ENCODE measurements around the gene CDCA5.

CDCA5 gene

DNA sequence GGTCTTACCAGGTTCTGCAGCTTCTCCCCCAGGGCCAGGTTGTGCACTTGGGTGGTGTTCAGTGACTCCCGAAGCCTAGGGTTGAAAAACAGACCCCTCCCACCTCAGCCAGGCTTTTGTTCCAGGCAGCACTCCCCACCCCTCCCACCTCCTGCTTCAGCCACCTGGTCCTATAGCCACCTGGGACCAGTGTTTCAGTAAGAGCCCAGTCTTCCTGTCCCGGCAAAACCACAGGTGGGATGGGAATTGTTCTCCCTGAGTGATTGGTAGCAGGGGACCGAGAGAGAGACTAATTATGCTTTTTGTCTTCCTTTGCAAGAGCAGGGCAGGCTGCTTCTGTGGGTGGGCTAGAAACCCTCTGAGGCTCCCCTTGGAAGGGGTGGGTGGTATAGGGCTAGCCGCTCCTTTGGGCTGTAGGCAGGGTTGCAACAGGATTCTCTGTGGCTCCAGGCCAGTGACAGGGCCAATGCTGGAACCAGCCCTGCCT lies 17.0 kb downstream of the CDCA5 start:
- DNase-seq (ENCODE audit: low read depth) = no peak
- no peak overlapping the region for H3K4me3 ChIP-seq (ENCODE audit: low read length)
- TF ChIP-seq, protein P1, sequence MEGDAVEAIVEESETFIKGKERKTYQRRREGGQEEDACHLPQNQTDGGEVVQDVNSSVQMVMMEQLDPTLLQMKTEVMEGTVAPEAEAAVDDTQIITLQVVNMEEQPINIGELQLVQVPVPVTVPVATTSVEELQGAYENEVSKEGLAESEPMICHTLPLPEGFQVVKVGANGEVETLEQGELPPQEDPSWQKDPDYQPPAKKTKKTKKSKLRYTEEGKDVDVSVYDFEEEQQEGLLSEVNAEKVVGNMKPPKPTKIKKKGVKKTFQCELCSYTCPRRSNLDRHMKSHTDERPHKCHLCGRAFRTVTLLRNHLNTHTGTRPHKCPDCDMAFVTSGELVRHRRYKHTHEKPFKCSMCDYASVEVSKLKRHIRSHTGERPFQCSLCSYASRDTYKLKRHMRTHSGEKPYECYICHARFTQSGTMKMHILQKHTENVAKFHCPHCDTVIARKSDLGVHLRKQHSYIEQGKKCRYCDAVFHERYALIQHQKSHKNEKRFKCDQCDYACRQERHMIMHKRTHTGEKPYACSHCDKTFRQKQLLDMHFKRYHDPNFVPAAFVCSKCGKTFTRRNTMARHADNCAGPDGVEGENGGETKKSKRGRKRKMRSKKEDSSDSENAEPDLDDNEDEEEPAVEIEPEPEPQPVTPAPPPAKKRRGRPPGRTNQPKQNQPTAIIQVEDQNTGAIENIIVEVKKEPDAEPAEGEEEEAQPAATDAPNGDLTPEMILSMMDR (conservative IDR thresholded peaks at IDR 0.05; ENCODE audit: low read depth, low read length) = no peak

DNA sequence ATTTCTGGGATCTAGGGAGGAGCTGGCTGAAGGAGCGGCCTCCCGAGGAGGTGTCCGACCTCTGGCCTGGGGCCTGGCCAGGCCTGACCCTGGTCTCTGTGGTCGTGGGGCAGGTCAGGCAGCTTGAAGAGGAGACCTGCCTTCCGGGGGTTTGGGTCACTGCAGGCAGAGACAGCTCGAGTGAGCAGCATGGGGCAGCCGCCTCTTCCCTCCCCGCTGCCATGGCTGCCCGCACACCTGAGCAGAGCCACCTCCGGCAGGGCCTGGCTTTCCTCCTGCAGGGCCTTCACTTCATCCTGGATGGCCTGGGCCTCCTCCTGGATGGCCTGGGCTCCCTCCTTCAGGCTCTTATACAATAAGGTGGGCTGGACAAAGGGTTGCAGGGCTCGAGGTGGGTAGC lies 17.5 kb downstream of the CDCA5 start:
- no peak overlapping the region for H3K4me3 ChIP-seq (ENCODE audit: low read length)
- TF ChIP-seq, protein P1 (conservative IDR thresholded peaks at IDR 0.05; ENCODE audit: low read depth, low read length) = no peak
- no peak for DNase-seq (ENCODE audit: low read depth)

DNA sequence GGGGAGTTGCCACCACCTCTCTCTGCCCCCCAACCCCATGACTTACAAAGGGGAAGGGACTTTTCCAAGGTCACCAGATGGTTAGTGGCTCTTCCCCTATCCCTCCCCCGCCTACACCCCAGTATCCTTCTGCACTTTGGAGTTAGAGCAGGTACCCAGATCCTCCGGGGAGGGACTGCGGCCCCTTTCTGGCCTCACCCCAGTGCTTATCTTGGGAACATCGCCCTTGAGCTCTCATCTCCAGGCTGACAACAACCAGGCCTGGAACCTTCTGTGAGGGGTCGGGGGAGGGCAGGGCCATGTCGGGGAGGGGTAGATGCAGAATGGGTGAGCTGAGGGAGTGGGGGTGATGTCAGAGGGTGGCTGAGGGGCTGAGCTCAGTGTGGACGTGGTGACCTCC lies 18.0 kb downstream of the CDCA5 start:
- TF ChIP-seq, protein P1 (conservative IDR thresholded peaks at IDR 0.05; ENCODE audit: low read depth, low read length) = no peak
- H3K4me3 ChIP-seq (ENCODE audit: low read length) = no peak overlapping the region
- DNase-seq (ENCODE audit: low read depth) = no peak

DNA sequence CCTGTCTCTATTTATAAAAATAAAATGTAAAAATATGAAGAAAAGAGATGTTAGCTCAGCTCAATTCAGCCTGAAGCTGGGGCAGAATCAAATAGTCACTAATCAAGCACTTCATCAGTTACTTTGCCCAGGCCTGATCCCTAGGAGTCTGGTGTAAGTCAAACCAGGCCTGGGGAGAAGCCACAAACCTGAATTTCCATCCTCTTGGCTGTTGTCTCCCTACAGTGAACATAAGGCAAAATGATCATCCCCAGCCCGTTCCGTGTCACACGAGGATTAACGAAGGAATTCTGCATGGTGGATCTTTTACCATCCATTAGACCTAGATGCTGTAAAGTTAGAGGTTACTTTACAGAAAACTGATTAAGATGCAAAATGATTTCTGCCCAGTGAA lies 19.0 kb downstream of the CDCA5 start:
- TF ChIP-seq, protein P1 (conservative IDR thresholded peaks at IDR 0.05; ENCODE audit: low read depth, low read length) = no peak
- no peak overlapping the region for H3K4me3 ChIP-seq (ENCODE audit: low read length)
- no peak for DNase-seq (ENCODE audit: low read depth)

DNA sequence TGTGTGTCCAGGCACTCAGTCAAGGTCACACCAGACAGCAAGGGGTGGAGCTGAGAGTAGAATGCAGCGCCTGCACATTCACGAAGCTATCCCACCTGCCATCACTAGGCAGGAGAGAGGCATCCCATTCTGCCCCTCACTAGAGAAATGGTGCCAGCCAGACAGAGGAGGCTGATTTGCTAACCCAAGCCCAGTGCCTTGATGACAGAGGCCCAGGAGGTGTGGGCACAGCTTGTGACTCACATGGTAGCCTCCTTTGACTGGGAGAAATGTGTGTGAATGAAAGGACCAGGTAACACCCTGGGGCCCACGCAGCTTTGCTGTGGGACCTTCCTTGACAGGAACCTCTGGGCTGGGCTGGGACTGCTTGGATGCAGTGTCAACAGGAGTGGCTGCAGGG lies 20.3 kb downstream of the CDCA5 start:
- DNase-seq (ENCODE audit: low read depth) = no peak
- TF ChIP-seq, protein P1 (conservative IDR thresholded peaks at IDR 0.05; ENCODE audit: low read depth, low read length) = no peak
- H3K4me3 ChIP-seq (ENCODE audit: low read length) = no peak overlapping the region

DNA sequence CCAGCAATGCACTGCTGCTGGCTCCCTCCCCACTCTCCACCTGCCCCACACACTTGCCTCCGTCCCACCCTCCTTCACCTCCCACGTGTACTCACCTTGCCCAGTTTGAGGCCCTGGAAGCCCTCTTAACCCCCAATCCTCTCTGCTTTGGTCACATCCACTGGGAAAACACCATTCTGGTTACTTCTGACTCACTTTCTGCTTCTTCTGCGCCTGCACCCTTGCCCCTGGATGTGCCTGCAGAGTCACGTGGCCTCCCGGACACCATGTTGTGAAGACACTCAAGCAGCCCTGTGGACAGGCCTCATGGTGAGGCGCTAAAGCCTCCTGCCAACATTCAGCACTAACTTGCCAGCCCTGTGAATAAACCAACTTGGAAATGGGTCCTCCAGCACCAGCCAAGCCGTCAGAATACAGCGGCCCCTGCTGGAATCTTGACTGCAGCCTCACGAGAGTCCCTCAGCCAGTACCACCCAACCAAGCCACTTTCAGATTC lies 22.9 kb downstream of the CDCA5 start:
- DNase-seq (ENCODE audit: low read depth) = no peak
- TF ChIP-seq, protein P1 (conservative IDR thresholded peaks at IDR 0.05; ENCODE audit: low read depth, low read length) = peak; percentile 42
- H3K4me3 ChIP-seq (ENCODE audit: low read length) = no peak overlapping the region

DNA sequence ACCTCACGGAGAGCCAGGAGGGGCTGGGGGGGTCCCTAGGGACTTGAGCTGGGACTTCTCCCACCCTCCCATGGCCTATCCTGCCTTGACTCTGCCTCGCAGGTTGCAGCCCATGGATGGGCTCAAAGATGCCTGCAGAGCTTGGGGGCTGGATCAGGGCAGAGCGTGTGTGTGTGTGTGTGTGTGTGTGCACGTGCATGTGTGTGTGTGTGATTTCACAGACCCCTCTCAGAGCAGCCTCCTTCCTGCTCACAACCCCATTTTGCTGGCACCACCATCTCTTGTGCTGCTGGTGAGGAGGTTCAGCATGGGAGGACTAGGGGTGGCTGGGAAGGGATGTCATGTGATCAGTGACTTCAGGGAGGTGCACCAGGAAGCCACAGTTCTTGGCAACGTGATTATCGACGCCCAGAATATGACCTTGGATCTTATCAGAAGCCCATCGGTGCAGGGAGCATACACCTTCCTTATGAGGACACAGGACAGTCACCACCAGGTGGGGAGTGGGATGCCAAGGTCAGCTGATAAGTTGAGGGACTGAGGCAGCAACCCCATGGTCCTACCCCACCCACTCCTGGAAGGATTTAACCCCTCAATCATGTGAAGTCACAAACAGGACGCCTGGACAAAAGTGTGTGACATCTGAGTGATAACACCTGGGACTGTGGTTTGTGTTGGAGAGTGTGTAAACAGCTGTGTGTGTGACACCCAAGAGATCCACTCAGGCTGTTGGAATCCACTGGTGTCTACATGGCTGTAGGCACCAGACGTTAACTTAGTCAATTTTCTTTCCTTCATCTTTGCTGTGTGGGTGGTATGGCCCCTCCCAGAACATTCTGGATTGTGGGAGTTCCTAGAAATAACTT lies 23.6 kb downstream of the CDCA5 start:
- no peak overlapping the region for H3K4me3 ChIP-seq (ENCODE audit: low read length)
- no peak for DNase-seq (ENCODE audit: low read depth)
- TF ChIP-seq, protein P1 (conservative IDR thresholded peaks at IDR 0.05; ENCODE audit: low read depth, low read length) = no peak
